ENCODE results near the gene ACTR3. TPM values are rescaled to one million over a fixed set of nuclear protein-coding genes. Genes with fewer than 3 reads are reported as not detected.

The ACTR3 gene
- total and polyA plus RNA-seq, 2 donors from 2014 or later, result 69.3 to 265 TPM

- Histone ChIP-seq H3K4me3 (ENCODE audit: low read length in 3 of 3) (peak overlapping the region; percentile 81 to 97 (median 93)), H3K36me3 (ENCODE audit: control insufficient read depth in 2 of 3, insufficient read depth in 3 of 3, low read length in 3 of 3) (no peaks in the 10 kb centered on the region), H3K9ac (ENCODE audit: low read length in 3 of 3) (peak overlapping the region; percentile 63 to 93 (median 72)), H3K4me1 (ENCODE audit: control insufficient read depth in 2 of 3, insufficient read depth in 2 of 3, low read depth in 1 of 3, low read length in 3 of 3) (peaks cover 3 to 24% (median 14%) of the 10 kb centered on the region in 3 donors), H3K9me3 (ENCODE audit: control insufficient read depth in 2 of 3, insufficient read depth in 1 of 3, low read length in 3 of 3) (no peaks in the 10 kb centered on the region), H3K27ac (ENCODE audit: low read depth in 2 of 2, low read length in 2 of 2) (peak overlapping the region; percentile 98 to 99), H3K27me3 (ENCODE audit: control insufficient read depth, insufficient read depth, low read length) (no peaks in the 10 kb centered on the region)
- intact Hi-C loops (cut with DNase I), result no loop called here
- no peak for FAIRE-seq
- DNase-seq, result no peak
- TF ChIP-seq, protein P1, sequence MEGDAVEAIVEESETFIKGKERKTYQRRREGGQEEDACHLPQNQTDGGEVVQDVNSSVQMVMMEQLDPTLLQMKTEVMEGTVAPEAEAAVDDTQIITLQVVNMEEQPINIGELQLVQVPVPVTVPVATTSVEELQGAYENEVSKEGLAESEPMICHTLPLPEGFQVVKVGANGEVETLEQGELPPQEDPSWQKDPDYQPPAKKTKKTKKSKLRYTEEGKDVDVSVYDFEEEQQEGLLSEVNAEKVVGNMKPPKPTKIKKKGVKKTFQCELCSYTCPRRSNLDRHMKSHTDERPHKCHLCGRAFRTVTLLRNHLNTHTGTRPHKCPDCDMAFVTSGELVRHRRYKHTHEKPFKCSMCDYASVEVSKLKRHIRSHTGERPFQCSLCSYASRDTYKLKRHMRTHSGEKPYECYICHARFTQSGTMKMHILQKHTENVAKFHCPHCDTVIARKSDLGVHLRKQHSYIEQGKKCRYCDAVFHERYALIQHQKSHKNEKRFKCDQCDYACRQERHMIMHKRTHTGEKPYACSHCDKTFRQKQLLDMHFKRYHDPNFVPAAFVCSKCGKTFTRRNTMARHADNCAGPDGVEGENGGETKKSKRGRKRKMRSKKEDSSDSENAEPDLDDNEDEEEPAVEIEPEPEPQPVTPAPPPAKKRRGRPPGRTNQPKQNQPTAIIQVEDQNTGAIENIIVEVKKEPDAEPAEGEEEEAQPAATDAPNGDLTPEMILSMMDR (IDR thresholded peaks at IDR 0.05; ENCODE audit: borderline replicate concordance, extremely low read depth, insufficient read depth), result no peak
These were observed 1.5 kb downstream of the ACTR3 start for GRCh38 chr2:113891265-113891959.

- Histone ChIP-seq H3K27me3 (ENCODE audit: control insufficient read depth, insufficient read depth, low read length) (no peaks in the 10 kb centered on the region), H3K4me1 (ENCODE audit: control insufficient read depth in 2 of 3, insufficient read depth in 2 of 3, low read depth in 1 of 3, low read length in 3 of 3) (peaks cover 3 to 17% (median 14%) of the 10 kb centered on the region in 3 donors), H3K36me3 (ENCODE audit: control insufficient read depth in 2 of 3, insufficient read depth in 3 of 3, low read length in 3 of 3) (no peaks in the 10 kb centered on the region), H3K4me3 (ENCODE audit: low read length in 3 of 3) (peak overlapping the region in 2 of 3 donors; percentile 8 to 40), H3K9me3 (ENCODE audit: control insufficient read depth in 2 of 3, insufficient read depth in 1 of 3, low read length in 3 of 3) (no peaks in the 10 kb centered on the region), H3K27ac (ENCODE audit: low read depth in 2 of 2, low read length in 2 of 2) (peak overlapping the region in 1 of 2 donors; percentile 4), H3K9ac (ENCODE audit: low read length in 3 of 3) (no peak overlapping the region)
- TF ChIP-seq, protein P1 (IDR thresholded peaks at IDR 0.05; ENCODE audit: borderline replicate concordance, extremely low read depth, insufficient read depth), result no peak
- intact Hi-C loops (cut with DNase I), result no loop called here
- no peak for DNase-seq
- no peak for FAIRE-seq
These were observed 2.3 kb downstream of the ACTR3 start for GRCh38 chr2:113892004-113892710.

- H3K36me3 ChIP-seq (ENCODE audit: control insufficient read depth in 2 of 3, insufficient read depth in 3 of 3, low read length in 3 of 3), result no peaks in the 10 kb centered on the region
- TF ChIP-seq, protein P1 (IDR thresholded peaks at IDR 0.05; ENCODE audit: borderline replicate concordance, extremely low read depth, insufficient read depth), result no peak
- no peak overlapping the region for H3K4me3 ChIP-seq (ENCODE audit: low read length in 3 of 3)
- DNase-seq, result no peak
- H3K27ac ChIP-seq (ENCODE audit: low read depth in 2 of 2, low read length in 2 of 2), result no peak overlapping the region
- H3K27me3 ChIP-seq (ENCODE audit: control insufficient read depth, insufficient read depth, low read length), result no peaks in the 10 kb centered on the region
- FAIRE-seq, result no peak
- H3K9me3 ChIP-seq (ENCODE audit: control insufficient read depth in 2 of 3, insufficient read depth in 1 of 3, low read length in 3 of 3), result no peaks in the 10 kb centered on the region
- H3K9ac ChIP-seq (ENCODE audit: low read length in 3 of 3), result no peak overlapping the region
- intact Hi-C loops (cut with DNase I), result no loop called here
- H3K4me1 ChIP-seq (ENCODE audit: control insufficient read depth in 2 of 3, insufficient read depth in 2 of 3, low read depth in 1 of 3, low read length in 3 of 3), result peaks cover 0 to 7% (median 7%) of the 10 kb centered on the region in 3 donors
These were observed 4.4 kb downstream of the ACTR3 start for GRCh38 chr2:113894156-113894743.
